Astrocyte (in vitro differentiated cells and primary cell): ENCODE measurements around the gene RAB36. TPM values are rescaled to one million over a fixed set of nuclear protein-coding genes. Genes with fewer than 3 reads are reported as not detected.

Source experiments
- DNase-seq: peaks from one replicate; pipeline ENCODE4 v3.0.0-alpha.2; 2010; ENCODE audit warnings: low read depth
- FAIRE-seq: peaks from 2 replicates; lab custom pipeline; 2011; peaks lifted over from hg19 to GRCh38; lab: Jason Lieb, UNC
- H2AFZ ChIP-seq: 2 replicates; pipeline ENCODE4 v1.6.0; 2012; ENCODE audit warnings: low read depth, low read length, inconsistent platforms
- H3K27ac ChIP-seq: 2 replicates; pipeline ENCODE4 v1.5.1; 2011; ENCODE audit warnings: low read depth, low read length, inconsistent platforms
- H3K27me3 ChIP-seq: 2 replicates; pipeline ENCODE4 v1.6.0; 2011; ENCODE audit warnings: low read length, inconsistent platforms; ENCODE audit not compliant: insufficient read depth
- H3K36me3 ChIP-seq: 2 replicates; pipeline ENCODE4 v1.5.1; 2011; ENCODE audit warnings: low read length, inconsistent platforms; ENCODE audit not compliant: insufficient read depth
- H3K4me1 ChIP-seq: 2 replicates; pipeline ENCODE4 v1.5.1; 2011; ENCODE audit warnings: low read length, inconsistent platforms; ENCODE audit not compliant: insufficient read depth
- H3K4me2 ChIP-seq: 2 replicates; pipeline ENCODE4 v1.6.0; 2012; ENCODE audit warnings: low read length, inconsistent platforms
- H3K4me3 ChIP-seq: 2 replicates; pipeline ENCODE4 v1.5.1; 2011; ENCODE audit warnings: low read depth, mild to moderate bottlenecking, low read length, inconsistent platforms; ENCODE audit not compliant: insufficient read depth
- H3K79me2 ChIP-seq: 2 replicates; pipeline ENCODE4 v1.6.0; 2012; ENCODE audit warnings: mild to moderate bottlenecking, low read length, inconsistent platforms; ENCODE audit not compliant: insufficient read depth
- H3K9ac ChIP-seq: 2 replicates; pipeline ENCODE4 v1.6.0; 2012; ENCODE audit warnings: mild to moderate bottlenecking, low read length, inconsistent platforms
- H3K9me3 ChIP-seq: 2 replicates; pipeline ENCODE4 v1.5.1; 2012; ENCODE audit warnings: low read depth, mild to moderate bottlenecking, low read length, inconsistent platforms; ENCODE audit not compliant: insufficient read depth
- H4K20me1 ChIP-seq: 2 replicates; pipeline ENCODE4 v1.6.0; 2012; ENCODE audit warnings: low read length, inconsistent platforms; ENCODE audit not compliant: insufficient read depth
- H3K27ac Mint-ChIP-seq: one replicate; pipeline ENCODE4 v1.8.0; 2021; ENCODE audit warnings: mild to moderate bottlenecking, mixed read lengths; ENCODE audit not compliant: unreplicated experiment
- H3K27me3 Mint-ChIP-seq: one replicate; pipeline ENCODE4 v1.8.0; 2021; ENCODE audit warnings: low read depth, mixed read lengths; ENCODE audit not compliant: unreplicated experiment
- H3K36me3 Mint-ChIP-seq: one replicate; pipeline ENCODE4 v1.8.0; 2021; ENCODE audit warnings: low read depth, mixed read lengths; ENCODE audit not compliant: unreplicated experiment
- H3K4me1 Mint-ChIP-seq: one replicate; pipeline ENCODE4 v1.8.0; 2021; ENCODE audit warnings: low read depth, mixed read lengths; ENCODE audit not compliant: unreplicated experiment
- H3K4me3 Mint-ChIP-seq: one replicate; pipeline ENCODE4 v1.8.0; 2021; ENCODE audit warnings: mild to moderate bottlenecking, moderate library complexity, mixed read lengths; ENCODE audit not compliant: unreplicated experiment
- H3K9me3 Mint-ChIP-seq: one replicate; pipeline ENCODE4 v1.8.0; 2021; ENCODE audit warnings: mild to moderate bottlenecking, mixed read lengths; ENCODE audit not compliant: unreplicated experiment
- EZH2 ChIP-seq: IDR thresholded peaks from 2 replicates; pipeline ENCODE4 v1.6.1; 2012; ENCODE audit warnings: mild to moderate bottlenecking, low read length, inconsistent platforms; ENCODE audit not compliant: insufficient read depth
- total RNA-seq: library from RNA; stranded (reverse); gene quantifications from 2 replicates; pipeline ENCODE4 v1.2.1, GENCODE V29; 2021
- TF ChIP-seq, protein P1 (sequence below): IDR thresholded peaks from 2 replicates; pipeline ENCODE4 v1.5.1; 2011; ENCODE audit warnings: low read depth, mild to moderate bottlenecking, inconsistent platforms, low read length, moderate library complexity; ENCODE audit not compliant: insufficient read depth

The RAB36 gene
- total RNA-seq, 1 donor from 2014 or later: 5.2 TPM

DNA sequence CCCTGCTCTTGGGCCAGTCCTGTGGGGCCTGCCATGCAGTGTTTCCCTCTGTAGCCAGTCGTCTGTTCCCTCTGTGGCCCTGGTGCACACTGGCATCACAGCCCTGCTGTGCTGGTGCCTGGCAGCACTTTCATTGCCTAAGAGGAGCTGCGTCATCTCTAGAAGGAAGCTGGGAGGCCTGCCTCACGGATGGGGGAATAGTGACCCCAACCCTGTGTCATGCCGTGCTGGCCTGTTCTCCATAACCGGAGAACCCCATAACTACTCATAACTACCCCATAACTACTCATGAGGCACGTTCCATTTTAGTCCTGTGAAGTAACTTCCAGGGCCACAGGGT, 14.0 kb downstream of the RAB36 start:
- no peak overlapping the region for H3K4me2 ChIP-seq
- Mint-ChIP-seq H3K9me3 (no peaks in the 10 kb centered on the region), H3K36me3 (peaks cover 7% of the 10 kb centered on the region), H3K27ac (no peak overlapping the region), H3K4me3 (no peak overlapping the region), H3K4me1 (no peaks in the 10 kb centered on the region), H3K27me3 (peaks cover 20% of the 10 kb centered on the region)
- no peaks in the 10 kb centered on the region for H4K20me1 ChIP-seq
- no peaks in the 10 kb centered on the region for H3K27me3 ChIP-seq
- no peak overlapping the region for H3K4me3 ChIP-seq
- no peaks in the 10 kb centered on the region for H3K4me1 ChIP-seq
- H3K9ac ChIP-seq: no peak overlapping the region
- TF ChIP-seq, protein P1, sequence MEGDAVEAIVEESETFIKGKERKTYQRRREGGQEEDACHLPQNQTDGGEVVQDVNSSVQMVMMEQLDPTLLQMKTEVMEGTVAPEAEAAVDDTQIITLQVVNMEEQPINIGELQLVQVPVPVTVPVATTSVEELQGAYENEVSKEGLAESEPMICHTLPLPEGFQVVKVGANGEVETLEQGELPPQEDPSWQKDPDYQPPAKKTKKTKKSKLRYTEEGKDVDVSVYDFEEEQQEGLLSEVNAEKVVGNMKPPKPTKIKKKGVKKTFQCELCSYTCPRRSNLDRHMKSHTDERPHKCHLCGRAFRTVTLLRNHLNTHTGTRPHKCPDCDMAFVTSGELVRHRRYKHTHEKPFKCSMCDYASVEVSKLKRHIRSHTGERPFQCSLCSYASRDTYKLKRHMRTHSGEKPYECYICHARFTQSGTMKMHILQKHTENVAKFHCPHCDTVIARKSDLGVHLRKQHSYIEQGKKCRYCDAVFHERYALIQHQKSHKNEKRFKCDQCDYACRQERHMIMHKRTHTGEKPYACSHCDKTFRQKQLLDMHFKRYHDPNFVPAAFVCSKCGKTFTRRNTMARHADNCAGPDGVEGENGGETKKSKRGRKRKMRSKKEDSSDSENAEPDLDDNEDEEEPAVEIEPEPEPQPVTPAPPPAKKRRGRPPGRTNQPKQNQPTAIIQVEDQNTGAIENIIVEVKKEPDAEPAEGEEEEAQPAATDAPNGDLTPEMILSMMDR: no peak
- no peaks in the 10 kb centered on the region for H3K79me2 ChIP-seq
- no peaks in the 10 kb centered on the region for H3K9me3 ChIP-seq
- no peaks in the 10 kb centered on the region for H3K36me3 ChIP-seq
- no peak for FAIRE-seq
- no peak for DNase-seq
- no peak overlapping the region for H2AFZ ChIP-seq
- no peak overlapping the region for H3K27ac ChIP-seq

DNA sequence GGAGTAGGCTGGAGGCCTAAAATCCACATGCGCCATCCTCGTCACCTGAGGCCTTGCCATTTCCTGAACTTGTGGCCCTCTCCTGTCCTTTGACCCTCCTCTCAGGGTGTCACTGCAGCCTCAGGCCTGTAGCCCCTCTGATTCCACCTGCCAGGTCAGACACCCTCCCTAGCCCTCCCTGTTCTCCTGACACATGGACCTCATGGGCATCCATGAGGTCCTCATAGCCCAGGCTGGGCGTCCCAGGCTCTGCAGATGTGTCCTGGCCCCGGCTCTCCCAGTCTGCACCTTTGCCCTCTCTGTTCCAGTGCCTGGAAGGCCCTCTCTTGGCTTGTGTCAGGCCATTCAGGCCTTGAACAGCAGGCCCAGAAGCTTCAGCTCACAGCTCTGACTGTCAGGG, 15.8 kb downstream of the RAB36 start:
- Histone ChIP-seq H3K9me3 (no peaks in the 10 kb centered on the region), H3K4me2 (no peak overlapping the region), H3K36me3 (no peaks in the 10 kb centered on the region), H2AFZ (no peak overlapping the region), H3K27ac (no peak overlapping the region), H3K27me3 (no peaks in the 10 kb centered on the region), H3K4me3 (no peak overlapping the region), H3K79me2 (no peaks in the 10 kb centered on the region), H3K9ac (no peak overlapping the region), H3K4me1 (no peaks in the 10 kb centered on the region), H4K20me1 (no peaks in the 10 kb centered on the region)
- no peak for TF ChIP-seq EZH2
- TF ChIP-seq, protein P1: no peak
- H3K9me3 Mint-ChIP-seq: no peaks in the 10 kb centered on the region
- no peak for DNase-seq
- H3K27ac Mint-ChIP-seq: no peak overlapping the region
- H3K4me3 Mint-ChIP-seq: no peak overlapping the region
- peaks cover 29% of the 10 kb centered on the region for H3K27me3 Mint-ChIP-seq
- no peak for FAIRE-seq
- H3K4me1 Mint-ChIP-seq: no peaks in the 10 kb centered on the region
- H3K36me3 Mint-ChIP-seq: peaks cover 2% of the 10 kb centered on the region

DNA sequence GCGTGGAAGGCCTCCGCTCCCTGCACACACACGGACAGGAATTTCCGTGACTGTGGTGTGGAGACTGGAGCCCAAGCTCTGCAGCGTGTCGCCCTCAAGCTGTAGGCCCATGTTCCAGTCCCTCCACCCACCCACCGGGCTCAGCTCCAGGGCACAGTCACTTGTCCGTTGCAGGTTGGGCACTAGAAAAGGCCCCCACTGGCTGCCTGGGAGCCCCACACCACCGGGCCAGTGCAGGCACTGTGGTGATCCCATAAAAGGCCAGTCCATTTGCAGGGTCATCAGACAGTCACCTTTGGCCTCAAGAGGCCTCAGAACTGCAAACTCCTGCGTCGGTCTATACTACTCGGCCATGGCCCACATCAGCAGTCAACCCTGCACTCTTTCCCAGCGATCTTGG, 16.3 kb downstream of the RAB36 start:
- Histone ChIP-seq H3K27ac (no peak overlapping the region), H4K20me1 (no peaks in the 10 kb centered on the region), H3K4me3 (no peak overlapping the region), H3K4me2 (no peak overlapping the region), H2AFZ (no peak overlapping the region), H3K79me2 (no peaks in the 10 kb centered on the region), H3K4me1 (no peaks in the 10 kb centered on the region), H3K27me3 (no peaks in the 10 kb centered on the region), H3K9ac (no peak overlapping the region), H3K9me3 (no peaks in the 10 kb centered on the region), H3K36me3 (no peaks in the 10 kb centered on the region)
- H3K27me3 Mint-ChIP-seq: peaks cover 33% of the 10 kb centered on the region
- no peak for FAIRE-seq
- no peaks in the 10 kb centered on the region for H3K4me1 Mint-ChIP-seq
- TF ChIP-seq, protein P1: no peak
- TF ChIP-seq EZH2: no peak
- no peak for DNase-seq
- H3K9me3 Mint-ChIP-seq: no peaks in the 10 kb centered on the region
- peaks cover 1% of the 10 kb centered on the region for H3K36me3 Mint-ChIP-seq
- no peak overlapping the region for H3K27ac Mint-ChIP-seq
- H3K4me3 Mint-ChIP-seq: no peak overlapping the region
